HUES6 (cell line): ENCODE data around the gene UBP1.
"Not testable (repeated sequence)": the region's sequence is repeated elsewhere in the genome, so short reads cannot be mapped to it uniquely, and the experiment has no call there.

Experiments
- H3K27ac ChIP-seq: 2 replicates; pipeline ENCODE4 v1.7.0; 2013; ENCODE audit warnings: low read depth, mild to moderate bottlenecking, low read length, inconsistent platforms
- H3K27me3 ChIP-seq: 2 replicates; pipeline ENCODE4 v1.6.1; 2013; ENCODE audit warnings: low read length; ENCODE audit not compliant: control insufficient read depth, insufficient read depth
- H3K36me3 ChIP-seq: 2 replicates; pipeline ENCODE4 v1.6.1; 2013; ENCODE audit warnings: low read length; ENCODE audit not compliant: control insufficient read depth, insufficient read depth
- H3K4me1 ChIP-seq: 2 replicates; pipeline ENCODE4 v1.6.1; 2013; ENCODE audit warnings: low read length; ENCODE audit not compliant: control insufficient read depth, insufficient read depth
- H3K4me3 ChIP-seq: 2 replicates; pipeline ENCODE4 v1.5.1; 2013; ENCODE audit warnings: low read depth, low read length
- H3K9ac ChIP-seq: one replicate; pipeline ENCODE4 v1.6.1; 2013; ENCODE audit warnings: mild to moderate bottlenecking, low read length
- H3K9me3 ChIP-seq: 2 replicates; pipeline ENCODE4 v1.6.1; 2013; ENCODE audit warnings: low read depth, low read length; ENCODE audit not compliant: control insufficient read depth, insufficient read depth

The UBP1 gene

DNA sequence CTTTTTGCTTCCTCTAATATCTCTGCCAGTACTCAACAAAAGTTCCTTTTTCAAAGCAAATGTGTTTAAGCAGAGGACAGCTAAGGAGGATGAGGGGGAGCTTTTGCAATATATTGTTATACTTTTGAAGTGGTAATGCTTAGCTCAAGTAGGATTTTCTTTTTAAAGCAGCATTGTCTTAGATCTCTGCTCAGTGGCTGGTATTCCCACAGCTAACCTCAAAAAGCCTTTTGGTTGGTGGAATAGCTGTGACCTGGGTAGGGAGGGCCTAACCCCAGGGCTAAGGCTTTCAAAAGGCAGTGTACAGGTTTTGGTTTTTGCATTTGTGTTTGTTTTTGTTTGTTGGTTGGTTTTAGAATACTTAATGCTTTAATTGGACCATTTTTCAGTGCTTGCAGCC is 76.1 kb downstream of the UBP1 start:
- Histone ChIP-seq H3K9me3 (no peaks in the 10 kb centered on the region), H3K27ac (no peak overlapping the region), H3K9ac (no peak overlapping the region)

DNA sequence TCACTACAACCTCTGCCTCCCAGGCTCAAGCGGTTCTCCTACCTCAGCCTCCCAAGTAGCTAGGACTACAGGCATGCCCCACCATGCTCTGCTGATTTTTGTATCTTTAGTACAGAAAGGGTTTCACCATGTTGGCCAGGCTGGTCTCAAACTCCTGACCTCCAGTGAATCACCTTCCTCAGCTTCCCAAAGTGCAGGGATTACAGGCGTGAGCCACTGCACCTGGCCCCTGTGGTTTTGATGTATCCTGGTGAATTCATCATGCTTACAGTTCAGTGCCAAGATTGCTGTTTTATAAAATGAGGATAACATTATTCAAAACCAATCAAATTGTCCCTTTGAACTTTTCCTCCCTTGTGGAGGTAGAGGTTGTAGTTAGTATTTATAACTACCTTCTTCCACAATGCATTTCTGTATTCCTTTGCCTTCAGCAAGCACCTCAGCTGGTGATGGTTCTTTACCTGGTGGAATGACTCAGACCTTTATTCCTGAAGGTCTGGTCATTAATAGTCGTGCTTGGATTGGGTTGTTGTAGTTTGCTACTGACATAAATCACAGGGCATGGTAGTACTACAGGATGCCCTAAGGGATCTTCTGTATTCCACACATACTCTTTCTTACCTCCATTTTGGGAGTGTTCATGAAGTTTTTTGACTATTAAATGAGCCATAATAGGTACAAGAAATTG is 76.9 kb downstream of the UBP1 start:
- no peak overlapping the region for H3K4me3 ChIP-seq
- H3K9me3 ChIP-seq: no peaks in the 10 kb centered on the region
- peaks cover 11% of the 10 kb centered on the region for H3K4me1 ChIP-seq
- no peaks in the 10 kb centered on the region for H3K27me3 ChIP-seq
- no peak overlapping the region for H3K9ac ChIP-seq
- no peak overlapping the region for H3K27ac ChIP-seq
- no peaks in the 10 kb centered on the region for H3K36me3 ChIP-seq

More for the DNA sequence above, 76.1 kb downstream of the UBP1 start:
- peaks cover 11% of the 10 kb centered on the region for H3K4me1 ChIP-seq
- no peak overlapping the region for H3K4me3 ChIP-seq
- no peaks in the 10 kb centered on the region for H3K27me3 ChIP-seq
- no peaks in the 10 kb centered on the region for H3K36me3 ChIP-seq

DNA sequence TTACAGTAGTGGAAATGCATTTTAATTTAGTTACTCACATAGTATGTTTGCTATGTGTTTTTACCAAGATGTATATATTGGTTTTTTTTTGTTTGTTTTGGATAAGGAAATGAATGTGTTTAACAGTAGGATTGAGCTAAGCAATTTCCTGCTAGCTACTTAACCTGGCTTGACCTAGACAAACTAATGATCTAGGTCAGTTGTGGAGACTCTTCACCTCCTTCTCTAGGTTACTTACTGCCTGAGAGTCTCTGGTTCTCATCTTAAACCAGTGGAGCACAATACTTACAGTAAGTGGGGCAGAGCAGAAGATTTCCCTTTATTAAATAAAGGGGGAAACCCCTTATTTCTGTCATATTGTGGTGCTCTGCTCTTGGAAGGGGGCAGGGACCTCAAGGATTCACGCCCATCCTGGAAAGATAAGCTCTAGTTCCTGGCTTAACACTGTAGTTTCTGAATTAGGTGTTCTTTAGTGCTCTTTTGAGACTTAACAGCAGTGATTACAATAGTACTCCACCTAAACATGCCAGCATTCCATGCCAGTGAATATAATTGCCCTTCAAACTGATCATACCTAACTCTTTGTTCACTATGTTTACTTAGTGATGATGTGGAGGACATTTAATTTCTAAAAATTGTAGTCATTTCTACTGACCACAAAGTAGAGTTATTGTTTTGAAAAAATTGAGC is 79.9 kb downstream of the UBP1 start:
- Histone ChIP-seq H3K27me3 (no peaks in the 10 kb centered on the region), H3K9ac (no peak overlapping the region), H3K4me3 (no peak overlapping the region), H3K36me3 (no peaks in the 10 kb centered on the region), H3K27ac (no peak overlapping the region), H3K4me1 (peaks cover 13% of the 10 kb centered on the region), H3K9me3 (no peaks in the 10 kb centered on the region)

DNA sequence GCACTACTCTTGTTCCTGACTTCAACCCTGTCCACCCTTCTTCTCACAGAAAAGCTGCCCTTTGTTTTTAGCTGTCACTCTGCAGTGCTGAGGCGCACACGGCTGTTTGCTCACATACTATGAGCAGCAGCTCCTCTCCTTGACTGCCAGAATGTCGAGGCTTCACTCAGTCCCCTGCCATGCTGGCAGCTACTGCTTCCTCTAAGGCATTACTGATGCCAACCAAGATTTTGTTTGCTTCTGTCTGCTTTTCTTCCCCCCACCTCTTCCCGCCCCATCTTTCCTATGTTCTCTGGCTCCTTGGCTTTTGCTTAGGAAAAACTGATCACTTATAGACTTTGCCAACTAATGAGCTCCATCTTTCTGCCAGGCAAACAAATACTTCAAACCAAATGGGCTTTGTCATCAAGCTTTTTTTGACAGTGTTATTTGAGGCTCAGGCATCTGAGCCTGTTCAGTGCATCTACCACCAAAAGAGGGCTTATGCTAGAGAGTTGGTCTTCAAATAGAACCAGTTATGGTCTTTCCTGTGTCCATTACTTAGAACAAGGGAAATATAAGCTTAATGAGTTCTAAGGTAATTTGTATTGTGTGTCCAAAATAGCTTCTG is 81.9 kb downstream of the UBP1 start:
- H3K4me1 ChIP-seq: peaks cover 5% of the 10 kb centered on the region; the same call in 1 of the 2 replicates
- no peak overlapping the region for H3K9ac ChIP-seq

DNA sequence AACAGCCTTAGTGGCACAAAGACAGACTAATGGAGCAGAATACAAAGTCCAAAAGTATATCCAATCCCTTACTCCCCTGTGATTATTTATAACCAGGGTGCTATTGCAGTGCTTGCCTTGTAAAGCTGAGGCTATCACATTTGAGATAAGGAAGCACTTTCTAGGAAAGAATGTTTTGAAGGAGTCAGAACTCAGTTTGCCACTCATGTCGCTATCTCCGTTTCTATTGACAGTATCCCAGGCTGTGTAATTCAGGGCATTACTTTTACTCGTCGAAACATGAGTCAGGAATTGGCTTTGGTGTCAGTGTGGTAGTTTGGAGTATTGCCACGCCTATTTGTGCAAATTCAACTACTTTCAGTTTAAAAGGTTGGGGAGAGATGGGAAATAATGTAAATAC is 84.6 kb downstream of the UBP1 start:
- Histone ChIP-seq H3K36me3 (no peaks in the 10 kb centered on the region), H3K27ac (no peak overlapping the region), H3K9me3 (no peaks in the 10 kb centered on the region), H3K4me3 (no peak overlapping the region), H3K27me3 (no peaks in the 10 kb centered on the region), H3K4me1 (peaks cover 5% of the 10 kb centered on the region; the same call in 1 of the 2 replicates), H3K9ac (no peak overlapping the region)

More for the DNA sequence above, 81.9 kb downstream of the UBP1 start:
- Histone ChIP-seq H3K27ac (no peak overlapping the region), H3K4me3 (no peak overlapping the region), H3K27me3 (no peaks in the 10 kb centered on the region), H3K9me3 (no peaks in the 10 kb centered on the region), H3K36me3 (no peaks in the 10 kb centered on the region)

DNA sequence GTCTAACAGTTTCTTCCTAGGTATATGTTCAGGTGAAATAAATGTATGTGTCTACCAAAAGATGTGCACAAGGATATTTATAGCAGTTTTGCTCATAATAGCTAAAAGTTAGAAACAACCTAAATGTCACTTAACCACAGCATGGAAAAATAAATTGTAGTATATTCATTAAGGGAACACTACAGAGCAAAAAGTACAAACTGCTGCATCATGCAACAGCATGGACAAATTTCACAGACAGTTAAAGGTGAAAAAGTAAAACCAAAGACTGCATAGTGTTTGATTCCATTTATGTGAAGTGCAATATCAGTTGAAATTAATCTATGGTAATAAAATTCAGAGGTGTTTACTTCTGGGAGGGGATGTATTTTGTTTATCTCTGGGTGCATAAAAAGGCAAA is 100.4 kb downstream of the UBP1 start:
- Histone ChIP-seq H3K36me3 (no peaks in the 10 kb centered on the region), H3K9ac (no peak overlapping the region), H3K9me3 (peaks cover under 1% of the 10 kb centered on the region; the same call in 1 of the 2 replicates), H3K4me1 (peaks cover 7% of the 10 kb centered on the region), H3K4me3 (no peak overlapping the region), H3K27ac (no peak overlapping the region), H3K27me3 (no peaks in the 10 kb centered on the region)

DNA sequence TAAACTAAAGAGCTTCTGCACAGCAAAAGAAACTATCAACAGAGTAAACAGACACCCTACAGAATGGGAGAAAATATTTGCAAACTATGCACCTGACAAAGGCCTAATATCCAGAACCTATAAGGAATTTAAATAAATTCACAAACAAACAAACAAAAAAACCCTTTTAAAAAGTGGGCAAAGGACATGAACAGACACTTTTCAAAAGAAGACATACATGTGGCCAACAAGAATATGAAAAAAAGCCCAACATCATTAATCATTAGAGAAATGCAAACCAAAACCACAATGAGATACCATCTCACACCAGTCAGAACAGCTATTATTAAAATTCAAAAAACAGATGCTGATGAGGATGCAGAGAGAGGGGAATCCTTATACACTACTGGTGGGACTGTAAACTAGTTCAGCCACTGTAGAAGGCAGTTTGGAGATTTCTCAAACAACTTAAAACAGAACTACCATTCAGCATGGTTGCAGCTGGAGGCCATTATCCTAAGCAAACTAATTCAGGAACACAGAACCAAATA is 101.2 kb downstream of the UBP1 start:
- not testable (repeated sequence) for H3K36me3 ChIP-seq, H3K4me3 ChIP-seq, H3K27ac ChIP-seq

More for the DNA sequence above, 101.2 kb downstream of the UBP1 start:
- H3K27me3 ChIP-seq, H3K4me1 ChIP-seq, H3K9ac ChIP-seq, H3K9me3 ChIP-seq: not testable (repeated sequence)
